IMR-90 (cell line): ENCODE data around the gene KDELR3. TPM values are rescaled to one million over a fixed set of nuclear protein-coding genes. Genes with fewer than 3 reads are reported as not detected.

Source experiments
- ATAC-seq: fragments of 200-7000 bp; cut with Tn5 transposase; 2 replicates; pipeline ENCODE4 v1.9.1; 2020; ENCODE audit warnings: low read depth, mild to moderate bottlenecking, moderate library complexity
- BruUV-seq: library from RNA; stranded (reverse); fragments of 400-500 nt; replicated peaks from 2 replicates; lab custom pipeline; 2021; lab: Mats Ljungman, UMichigan
- CTCF ChIA-PET: fragments of 300-600 bp; formaldehyde crosslinking; extraction: SDS; loops from one replicate; lab custom pipeline; 2021; ENCODE audit warnings: antibody characterized with exemption; lab: Yijun Ruan, JAX
- POLR2A ChIA-PET: fragments of 300-600 bp; sonication (Branson Sonifier 250); formaldehyde crosslinking; loops from one replicate; lab custom pipeline; 2022; ENCODE audit warnings: antibody characterized with exemption; ENCODE audit not compliant: unreplicated experiment; lab: Charles Lee
- DNase-seq: peaks from one replicate; pipeline ENCODE4 v3.0.0; 2013
- H2AFZ ChIP-seq: replicated peaks from 2 replicates; pipeline ENCODE3; 2013; ENCODE audit warnings: low read length, mild to moderate bottlenecking; ENCODE audit not compliant: poor library complexity
- H2AK5ac ChIP-seq: 2 replicates; pipeline ENCODE4 v1.6.1; 2013; ENCODE audit warnings: low read depth, low read length, inconsistent platforms
- H2AK9ac ChIP-seq: replicated peaks from 2 replicates; pipeline ENCODE3; 2013; ENCODE audit warnings: mild to moderate bottlenecking, low read depth, low read length, moderate library complexity; ENCODE audit not compliant: poor library complexity
- H2BK120ac ChIP-seq: 2 replicates; pipeline ENCODE4 v1.6.1; 2013; ENCODE audit warnings: low read depth, low read length, inconsistent platforms
- H2BK15ac ChIP-seq: 3 replicates; pipeline ENCODE4 v1.6.1; 2013; ENCODE audit warnings: low read depth, low read length, inconsistent platforms
- H2BK20ac ChIP-seq: 2 replicates; pipeline ENCODE4 v1.6.1; 2013; ENCODE audit warnings: low read depth, mild to moderate bottlenecking, inconsistent platforms, low read length, moderate library complexity
- H2BK5ac ChIP-seq: 2 replicates; pipeline ENCODE4 v1.6.1; 2013; ENCODE audit warnings: mild to moderate bottlenecking, low read depth, low read length, inconsistent platforms; ENCODE audit not compliant: poor library complexity, severe bottlenecking
- H3K14ac ChIP-seq: replicated peaks from 2 replicates; pipeline ENCODE4 v1.6.1; 2013; ENCODE audit warnings: low read depth, low read length, inconsistent platforms
- H3K18ac ChIP-seq: 2 replicates; pipeline ENCODE4 v1.6.1; 2013; ENCODE audit warnings: low read depth, low read length, control low read depth
- H3K23ac ChIP-seq: 2 replicates; pipeline ENCODE4 v1.6.1; 2013; ENCODE audit warnings: low read depth, low read length, inconsistent platforms
- H3K27ac ChIP-seq: 2 replicates; pipeline ENCODE4 v1.5.1; 2013; ENCODE audit warnings: mild to moderate bottlenecking, control low read depth, low read length; ENCODE audit not compliant: insufficient read depth
- H3K27me3 ChIP-seq: 2 replicates; pipeline ENCODE4 v1.6.1; 2013; ENCODE audit warnings: low read length; ENCODE audit not compliant: control insufficient read depth, insufficient read depth
- H3K36me3 ChIP-seq: 2 replicates; pipeline ENCODE4 v1.6.1; 2013; ENCODE audit warnings: low read length, mixed read lengths; ENCODE audit not compliant: control insufficient read depth, insufficient read depth
- H3K4ac ChIP-seq: 2 replicates; pipeline ENCODE4 v1.6.1; 2013; ENCODE audit warnings: low read depth, low read length, inconsistent platforms
- H3K4me1 ChIP-seq: 2 replicates; pipeline ENCODE4 v1.6.1; 2013; ENCODE audit warnings: low read length, mixed read lengths; ENCODE audit not compliant: control insufficient read depth, insufficient read depth
- H3K4me2 ChIP-seq: 2 replicates; pipeline ENCODE4 v1.6.1; 2013; ENCODE audit warnings: low read depth, mild to moderate bottlenecking, control low read depth, low read length, moderate library complexity
- H3K4me3 ChIP-seq: 2 replicates; pipeline ENCODE4 v1.5.1; 2013; ENCODE audit warnings: low read depth, mild to moderate bottlenecking, control low read depth, low read length, moderate library complexity; ENCODE audit not compliant: insufficient read depth
- H3K56ac ChIP-seq: 2 replicates; pipeline ENCODE4 v1.6.1; 2013; ENCODE audit warnings: low read length, inconsistent platforms; ENCODE audit not compliant: insufficient read depth; ENCODE audit errors: extremely low read depth
- H3K79me1 ChIP-seq, 2 experiments: 2 replicates each; pipeline ENCODE4 v1.6.1; 2013; ENCODE audit warnings: low read length in 2 of 2, inconsistent platforms in 1 of 2, low read depth in 1 of 2
- H3K9ac ChIP-seq: 2 replicates; pipeline ENCODE4 v1.6.1; 2013; ENCODE audit warnings: low read depth, low read length, control low read depth
- H3K9me1 ChIP-seq: 2 replicates; pipeline ENCODE4 v1.6.1; 2013; ENCODE audit warnings: low read length, inconsistent platforms; ENCODE audit not compliant: insufficient read depth
- H3K9me3 ChIP-seq: 2 replicates; pipeline ENCODE4 v1.6.1; 2013; ENCODE audit warnings: low read length; ENCODE audit not compliant: control insufficient read depth, insufficient read depth
- H4K20me1 ChIP-seq: 2 replicates; pipeline ENCODE4 v1.6.1; 2013; ENCODE audit warnings: low read length, inconsistent platforms; ENCODE audit not compliant: insufficient read depth
- H4K5ac ChIP-seq: 2 replicates; pipeline ENCODE4 v1.6.1; 2013; ENCODE audit warnings: mild to moderate bottlenecking, low read depth, low read length, control low read depth
- H4K8ac ChIP-seq, 2 experiments: 2 replicates each; pipeline ENCODE4 v1.6.1; 2013; ENCODE audit warnings: low read depth in 2 of 2, low read length in 2 of 2, control low read depth in 1 of 2, inconsistent platforms in 1 of 2
- H4K91ac ChIP-seq: 2 replicates; pipeline ENCODE4 v1.6.1; 2013; ENCODE audit warnings: low read depth, low read length, inconsistent platforms; ENCODE audit not compliant: insufficient read depth
- BHLHE40 ChIP-seq: fragments of 150-350 bp; IDR thresholded peaks from 2 replicates; pipeline ENCODE4 v1.6.1; 2016; ENCODE audit warnings: mild to moderate bottlenecking, low read depth, low read length
- CEBPB ChIP-seq: IDR thresholded peaks from 2 replicates; pipeline ENCODE4 v1.6.1; 2012; ENCODE audit warnings: low read depth, low read length, improper control_type of control experiment
- CHD1 ChIP-seq: IDR thresholded peaks from 2 replicates; pipeline ENCODE4 v1.6.1; 2012; ENCODE audit warnings: low read depth, low read length, improper control_type of control experiment
- FOS ChIP-seq: fragments of 150-350 bp; IDR thresholded peaks from 2 replicates; pipeline ENCODE4 v1.6.1; 2016; ENCODE audit warnings: low read depth, low read length
- MAFK ChIP-seq: IDR thresholded peaks from 2 replicates; pipeline ENCODE4 v1.6.1; 2012; ENCODE audit warnings: low read depth, low read length, improper control_type of control experiment
- MAZ ChIP-seq: IDR thresholded peaks from 2 replicates; pipeline ENCODE4 v1.6.1; 2012; ENCODE audit warnings: low read depth, mild to moderate bottlenecking, low read length, improper control_type of control experiment, moderate library complexity, borderline replicate concordance
- MXI1 ChIP-seq: IDR thresholded peaks from 2 replicates; pipeline ENCODE4 v1.6.1; 2012; ENCODE audit warnings: low read depth, mild to moderate bottlenecking, low read length, moderate library complexity, borderline replicate concordance
- NFE2L2 ChIP-seq: fragments of 150-350 bp; IDR thresholded peaks from 2 replicates; pipeline ENCODE4 v1.6.1; 2016; ENCODE audit warnings: low read depth, mild to moderate bottlenecking, low read length
- POLR2A ChIP-seq: IDR thresholded peaks from 2 replicates; pipeline ENCODE4 v1.6.1; 2012; ENCODE audit warnings: mild to moderate bottlenecking, low read depth, low read length
- RAD21 ChIP-seq: IDR thresholded peaks from 2 replicates; pipeline ENCODE4 v1.6.1; 2012; ENCODE audit warnings: low read length, improper control_type of control experiment
- RCOR1 ChIP-seq: IDR thresholded peaks from 2 replicates; pipeline ENCODE4 v1.6.1; 2012; ENCODE audit warnings: mild to moderate bottlenecking, low read length, improper control_type of control experiment; ENCODE audit not compliant: insufficient replicate concordance
- RFX5 ChIP-seq: IDR thresholded peaks from 2 replicates; pipeline ENCODE4 v1.8.0; 2012; ENCODE audit warnings: low read depth, mild to moderate bottlenecking, low read length, moderate library complexity
- SMC3 ChIP-seq: fragments of 150-350 bp; IDR thresholded peaks from 2 replicates; pipeline ENCODE4 v1.6.1; 2016; ENCODE audit warnings: low read depth, mild to moderate bottlenecking, antibody characterized with exemption, low read length, moderate library complexity
- WGBS, 2 experiments: methylation state at CpG; one replicate each; pipeline versions ENCODE4 v1.1.5 to v1.1.7; 2013; ENCODE audit warnings: missing lambda C conversion rate in 2 of 2; ENCODE audit not compliant: insufficient read length in 1 of 2; ENCODE audit errors: extremely low coverage in 2 of 2; 5-methylcytosine and 5-hydroxymethylcytosine counted together
- dilution Hi-C: fragments of 300-500 bp; cut with HindIII; formaldehyde crosslinking; loops from one replicate; pipeline ENCODE4 v1.14.3; 2018; ENCODE audit warnings: low sequenced_read_pairs; ENCODE audit not compliant: unreplicated experiment
- in situ Hi-C: fragments of 300-500 bp; cut with MboI; formaldehyde crosslinking; loops from 3 replicates; pipeline ENCODE4 v1.14.3; 2019; ENCODE audit warnings: low sequenced_read_pairs, inconsistent platforms, mixed read lengths
- intact Hi-C: fragments of 100-400 bp; cut with micrococcal nuclease; formaldehyde crosslinking; loops from 2 replicates; pipeline ENCODE4 v1.10.0; 2022
- polyA plus RNA-seq, 3 experiments: library from polyadenylated mRNA; depleted of rRNA; stranded (reverse); fragments of >200 nt; gene quantifications; 2 replicates each; pipeline ENCODE4 v1.2.3, GENCODE V29; 2012; ENCODE audit warnings: low replicate concordance in 1 of 3
- total RNA-seq: library from RNA; depleted of rRNA; stranded (reverse); fragments of >200 nt; gene quantifications from 2 replicates; pipeline ENCODE4 v1.2.3, GENCODE V29; 2012
- TF ChIP-seq, protein P1 (sequence below): fragments of 150-350 bp; IDR thresholded peaks from 2 replicates; pipeline ENCODE4 v1.6.1; 2016; ENCODE audit warnings: low read depth, mild to moderate bottlenecking, low read length, moderate library complexity, borderline replicate concordance
- TF ChIP-seq, protein P2 (sequence below): conservative IDR thresholded peaks from 2 replicates; pipeline ENCODE4 v1.5.1; 2012; ENCODE audit warnings: mild to moderate bottlenecking, low read depth, low read length, improper control_type of control experiment
- TF ChIP-seq, protein P3 (sequence below): fragments of 150-350 bp; IDR thresholded peaks from 2 replicates; pipeline ENCODE4 v1.6.1; 2017; ENCODE audit warnings: mild to moderate bottlenecking, antibody characterized with exemption, low read length, low read depth

KDELR3 gene
- total and polyA plus RNA-seq, 2 of the 4 experiments (the other 2 are of a cell fraction): 129 to 224 TPM

DNA sequence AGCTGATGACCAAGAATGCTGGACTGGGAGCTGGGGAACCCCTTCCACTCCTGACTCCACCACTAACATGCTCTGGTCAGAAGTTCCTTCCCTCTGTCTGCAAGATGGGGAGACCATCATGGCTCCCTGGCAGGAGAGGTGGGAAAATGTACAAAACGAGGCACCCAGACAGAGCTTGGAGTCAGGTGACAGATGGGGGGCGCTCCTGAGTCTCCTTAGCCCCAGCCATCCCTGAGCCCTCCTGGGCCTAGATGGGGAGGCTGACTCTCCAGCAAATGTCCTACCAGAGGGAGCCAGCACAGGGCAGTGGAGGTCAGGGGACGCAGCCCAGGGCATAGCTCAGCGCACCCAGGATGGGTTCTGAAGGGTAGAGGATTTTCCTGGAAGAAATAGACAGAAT is 32.9 kb upstream of the KDELR3 start:
- no peak overlapping the region for H3K14ac ChIP-seq
- H3K9me1 ChIP-seq: no peaks in the 10 kb centered on the region
- ATAC-seq: no peak
- H2AK9ac ChIP-seq: no peak overlapping the region
- no peak overlapping the region for H3K23ac ChIP-seq
- no peak overlapping the region for H3K9ac ChIP-seq
- no peak overlapping the region for H2AK5ac ChIP-seq
- H3K18ac ChIP-seq: no peak overlapping the region
- no CpG with 5 or more reads among the region's 4 CpGs for WGBS, 2 experiments
- H3K4me2 ChIP-seq: no peak overlapping the region
- peaks cover 4% of the 10 kb centered on the region; the same call in 1 of the 2 replicates for H4K20me1 ChIP-seq
- H2AFZ ChIP-seq: no peak overlapping the region
- H3K4me3 ChIP-seq: no peak overlapping the region
- H3K9me3 ChIP-seq: no peaks in the 10 kb centered on the region
- no TSS peak for BruUV-seq
- H3K79me1 ChIP-seq: no peaks in the 10 kb centered on the region
- H2BK15ac ChIP-seq: no peak overlapping the region
- no peak for TF ChIP-seq MXI1
- TF ChIP-seq NFE2L2: no peak
- TF ChIP-seq, protein P1, sequence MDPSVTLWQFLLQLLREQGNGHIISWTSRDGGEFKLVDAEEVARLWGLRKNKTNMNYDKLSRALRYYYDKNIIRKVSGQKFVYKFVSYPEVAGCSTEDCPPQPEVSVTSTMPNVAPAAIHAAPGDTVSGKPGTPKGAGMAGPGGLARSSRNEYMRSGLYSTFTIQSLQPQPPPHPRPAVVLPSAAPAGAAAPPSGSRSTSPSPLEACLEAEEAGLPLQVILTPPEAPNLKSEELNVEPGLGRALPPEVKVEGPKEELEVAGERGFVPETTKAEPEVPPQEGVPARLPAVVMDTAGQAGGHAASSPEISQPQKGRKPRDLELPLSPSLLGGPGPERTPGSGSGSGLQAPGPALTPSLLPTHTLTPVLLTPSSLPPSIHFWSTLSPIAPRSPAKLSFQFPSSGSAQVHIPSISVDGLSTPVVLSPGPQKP: no peak
- no peak for TF ChIP-seq RCOR1
- no peak for TF ChIP-seq BHLHE40
- no peak for TF ChIP-seq MAFK
- TF ChIP-seq CHD1: no peak
- TF ChIP-seq POLR2A: no peak
- no peak for TF ChIP-seq RAD21
- TF ChIP-seq RFX5: no peak
- TF ChIP-seq, protein P2, sequence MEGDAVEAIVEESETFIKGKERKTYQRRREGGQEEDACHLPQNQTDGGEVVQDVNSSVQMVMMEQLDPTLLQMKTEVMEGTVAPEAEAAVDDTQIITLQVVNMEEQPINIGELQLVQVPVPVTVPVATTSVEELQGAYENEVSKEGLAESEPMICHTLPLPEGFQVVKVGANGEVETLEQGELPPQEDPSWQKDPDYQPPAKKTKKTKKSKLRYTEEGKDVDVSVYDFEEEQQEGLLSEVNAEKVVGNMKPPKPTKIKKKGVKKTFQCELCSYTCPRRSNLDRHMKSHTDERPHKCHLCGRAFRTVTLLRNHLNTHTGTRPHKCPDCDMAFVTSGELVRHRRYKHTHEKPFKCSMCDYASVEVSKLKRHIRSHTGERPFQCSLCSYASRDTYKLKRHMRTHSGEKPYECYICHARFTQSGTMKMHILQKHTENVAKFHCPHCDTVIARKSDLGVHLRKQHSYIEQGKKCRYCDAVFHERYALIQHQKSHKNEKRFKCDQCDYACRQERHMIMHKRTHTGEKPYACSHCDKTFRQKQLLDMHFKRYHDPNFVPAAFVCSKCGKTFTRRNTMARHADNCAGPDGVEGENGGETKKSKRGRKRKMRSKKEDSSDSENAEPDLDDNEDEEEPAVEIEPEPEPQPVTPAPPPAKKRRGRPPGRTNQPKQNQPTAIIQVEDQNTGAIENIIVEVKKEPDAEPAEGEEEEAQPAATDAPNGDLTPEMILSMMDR: no peak
- TF ChIP-seq SMC3: no peak
- TF ChIP-seq, protein P3, sequence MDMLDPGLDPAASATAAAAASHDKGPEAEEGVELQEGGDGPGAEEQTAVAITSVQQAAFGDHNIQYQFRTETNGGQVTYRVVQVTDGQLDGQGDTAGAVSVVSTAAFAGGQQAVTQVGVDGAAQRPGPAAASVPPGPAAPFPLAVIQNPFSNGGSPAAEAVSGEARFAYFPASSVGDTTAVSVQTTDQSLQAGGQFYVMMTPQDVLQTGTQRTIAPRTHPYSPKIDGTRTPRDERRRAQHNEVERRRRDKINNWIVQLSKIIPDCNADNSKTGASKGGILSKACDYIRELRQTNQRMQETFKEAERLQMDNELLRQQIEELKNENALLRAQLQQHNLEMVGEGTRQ: no peak
- TF ChIP-seq MAZ: no peak
- no peak for TF ChIP-seq CEBPB
- no peak for TF ChIP-seq FOS
- H4K5ac ChIP-seq: no peak overlapping the region
- dilution Hi-C loops: no loop called here
- ChIA-PET POLR2A (no interaction called here), CTCF (no interaction called here)
- intact Hi-C loops: no loop called here
- no peak overlapping the region for H4K8ac ChIP-seq
- peaks cover 25% of the 10 kb centered on the region for H3K27me3 ChIP-seq
- in situ Hi-C loops: no loop called here
- no peak overlapping the region for H2BK20ac ChIP-seq
- no peak overlapping the region for H3K56ac ChIP-seq
- H2BK5ac ChIP-seq: no peak overlapping the region
- no peaks in the 10 kb centered on the region for H3K4me1 ChIP-seq
- no peak overlapping the region for H3K4ac ChIP-seq
- no peaks in the 10 kb centered on the region for H3K36me3 ChIP-seq
- H4K91ac ChIP-seq: no peak overlapping the region
- no peak for DNase-seq
- H2BK120ac ChIP-seq: no peak overlapping the region
- no peak overlapping the region for H3K27ac ChIP-seq
